Common myeloid progenitor, CD34-positive (primary cell): ENCODE results near the gene UBQLN4.
A peak's percentile ranks its signal among the peaks of the same experiment; 100 is the strongest.
"Not testable (repeated sequence)": the region's sequence is repeated elsewhere in the genome, so short reads cannot be mapped to it uniquely, and the experiment has no call there.

Experiments
- CTCF ChIA-PET: fragments of 350-600 bp; sonication (Branson Sonifier 250); formaldehyde crosslinking; loops from one replicate; lab custom pipeline; 2021; ENCODE audit warnings: antibody characterized with exemption; lab: Charles Lee
- POLR2A ChIA-PET: fragments of 350-600 bp; sonication (Branson Sonifier 250); formaldehyde crosslinking; loops from one replicate; lab custom pipeline; 2021; ENCODE audit warnings: antibody characterized with exemption; lab: Charles Lee
- DNase-seq, 3 donors: peaks; one replicate each; pipeline versions ENCODE4 v3.0.0 to v3.0.0-alpha.2; 2013
- H3K27ac ChIP-seq, 2 experiments: 1 replicate in 1 of 2; 2 replicates in 1 of 2; pipeline ENCODE4 v1.7.0; 2013; ENCODE audit warnings: inconsistent platforms in 2 of 2, low read length in 2 of 2, mild to moderate bottlenecking in 2 of 2, low read depth in 1 of 2, moderate library complexity in 1 of 2; ENCODE audit not compliant: severe bottlenecking in 2 of 2, insufficient read depth in 1 of 2, poor library complexity in 1 of 2
- H3K27me3 ChIP-seq, 5 experiments: replicated peaks in 2 of 5; 1 replicate in 3 of 5; 2 replicates in 2 of 5; pipeline versions ENCODE4 v1.6.1 to v1.7.0; 2013; ENCODE audit warnings: low read length in 4 of 5, mild to moderate bottlenecking in 2 of 5, moderate library complexity in 2 of 5, inconsistent platforms in 1 of 5; ENCODE audit not compliant: insufficient read depth in 5 of 5, control insufficient read depth in 4 of 5
- H3K36me3 ChIP-seq, 4 experiments: 1 replicate in 2 of 4; 2 replicates in 2 of 4; pipeline versions ENCODE4 v1.6.1 to v1.7.0; 2013; ENCODE audit warnings: low read length in 3 of 4, control low read depth in 1 of 4, mild to moderate bottlenecking in 1 of 4; ENCODE audit not compliant: control insufficient read depth in 4 of 4, insufficient read depth in 4 of 4
- H3K4me1 ChIP-seq, 4 experiments: 1 replicate in 3 of 4; 2 replicates in 1 of 4; pipeline versions ENCODE4 v1.6.1 to v1.7.1; 2013; ENCODE audit warnings: low read length in 3 of 4, mild to moderate bottlenecking in 3 of 4, control low read depth in 1 of 4, inconsistent platforms in 1 of 4, moderate library complexity in 1 of 4; ENCODE audit not compliant: control insufficient read depth in 4 of 4, insufficient read depth in 4 of 4; ENCODE audit errors: control extremely low read depth in 1 of 4
- H3K4me3 ChIP-seq, 7 experiments: 1 replicate in 4 of 7; 2 replicates in 3 of 7; pipeline versions ENCODE4 v1.5.1 to v1.7.0; 2013; ENCODE audit warnings: mild to moderate bottlenecking in 7 of 7, low read length in 6 of 7, moderate library complexity in 6 of 7, inconsistent platforms in 2 of 7, low read depth in 2 of 7, control low read depth in 1 of 7; ENCODE audit not compliant: insufficient read depth in 4 of 7, control insufficient read depth in 1 of 7; ENCODE audit errors: extremely low read depth in 1 of 7
- H3K9me3 ChIP-seq, 5 experiments: 1 replicate in 4 of 5; 2 replicates in 1 of 5; pipeline versions ENCODE4 v1.6.1 to v1.7.1; 2013; ENCODE audit warnings: low read length in 4 of 5, mild to moderate bottlenecking in 2 of 5, inconsistent platforms in 1 of 5, low read depth in 1 of 5, moderate library complexity in 1 of 5; ENCODE audit not compliant: control insufficient read depth in 4 of 5, insufficient read depth in 2 of 5; ENCODE audit errors: control extremely low read depth in 1 of 5
- WGBS: methylation state at CpG from one replicate; pipeline ENCODE4 v1.1.5; 2013; ENCODE audit not compliant: insufficient coverage; 5-methylcytosine and 5-hydroxymethylcytosine counted together

UBQLN4 gene

DNA sequence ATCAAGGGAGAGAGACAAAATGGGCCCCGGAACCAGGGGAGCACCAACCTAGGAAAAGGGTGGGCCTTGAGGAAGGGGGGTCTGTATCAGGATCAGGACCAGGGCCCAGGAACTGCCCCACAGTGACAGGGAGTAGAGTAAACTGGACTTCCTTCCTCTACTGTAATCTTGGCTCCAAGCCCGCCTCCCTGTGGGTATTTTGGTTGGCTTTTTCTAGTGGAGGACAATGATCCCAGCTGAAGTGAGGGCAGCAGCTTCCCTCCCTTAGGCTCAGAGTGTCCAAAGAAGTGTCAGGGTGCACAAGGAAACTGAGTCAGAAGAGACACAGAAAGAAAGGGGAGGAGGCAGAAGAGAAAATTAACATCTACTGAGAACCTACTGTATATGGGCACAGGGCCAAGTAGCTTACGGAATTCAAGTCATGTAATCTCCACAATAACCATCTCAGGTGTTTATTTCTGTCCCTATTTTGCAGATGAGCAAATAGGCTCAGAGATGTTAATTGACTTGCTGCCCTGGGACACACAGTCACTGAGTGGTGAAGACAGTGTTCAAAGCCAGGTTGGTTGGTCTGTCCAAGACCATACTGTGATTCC, 4.8 kb downstream of the UBQLN4 start:
- H3K4me1 ChIP-seq, result peaks cover 0 to 7% (median 4%) of the 10 kb centered on the region in 4 experiments
- H3K4me3 ChIP-seq, result no peak overlapping the region
- ChIA-PET POLR2A (no interaction called here), CTCF (interaction anchor here (0.9 to 1.5 kb wide), 4 partner anchors 23 to 34 kb away, joined by 3 to 4 read pairs (median 3); no protein-coding TSS in a partner anchor)
- no peaks in the 10 kb centered on the region for H3K9me3 ChIP-seq
- H3K36me3 ChIP-seq, result peaks cover 10 to 46% (median 28%) of the 10 kb centered on the region in 4 experiments
- DNase-seq, result no peak
- no peak overlapping the region for H3K27ac ChIP-seq
- 100% methylated on average over 2 of the region's 3 CpGs for WGBS
- no peaks in the 10 kb centered on the region for H3K27me3 ChIP-seq

DNA sequence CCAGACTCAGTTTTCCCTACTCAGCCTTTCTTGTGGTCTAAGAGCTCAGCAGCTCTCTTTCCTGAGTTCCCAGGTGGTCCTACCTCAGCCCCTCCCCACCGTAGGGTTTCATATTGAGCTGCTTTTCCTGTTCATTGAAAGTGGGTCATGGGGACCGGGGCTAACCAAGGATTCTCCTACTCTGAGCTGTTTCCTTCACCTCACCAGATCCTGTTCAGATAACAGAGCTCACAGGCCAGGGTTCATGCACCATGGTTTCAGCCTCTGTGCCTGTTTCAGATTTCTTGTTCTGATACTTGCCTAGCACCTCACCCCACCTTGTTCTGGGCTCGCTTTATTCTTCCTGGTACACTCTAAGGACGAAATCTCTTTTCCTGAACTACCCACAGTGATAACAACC, 8.5 kb downstream of the UBQLN4 start:
- H3K4me3 ChIP-seq, result no peak overlapping the region
- ChIA-PET POLR2A (interaction anchor here (1.0 kb wide), 1 partner anchor 8 kb away, joined by 3 read pairs; the partner anchor contains the start of gene UBQLN4), CTCF (interaction anchor here (1.0 kb wide), 1 partner anchor 17 kb away, joined by 3 read pairs; no protein-coding TSS in a partner anchor)
- peaks cover 12 to 68% (median 49%) of the 10 kb centered on the region in 4 experiments for H3K36me3 ChIP-seq
- H3K27ac ChIP-seq, result peak overlapping the region in 1 of 2 experiments; percentile 2
- H3K9me3 ChIP-seq, result no peaks in the 10 kb centered on the region
- DNase-seq, result no peak
- H3K27me3 ChIP-seq, result no peaks in the 10 kb centered on the region
- WGBS, result 93% methylated on average over 4 of the region's 4 CpGs
- H3K4me1 ChIP-seq, result no peaks in the 10 kb centered on the region

DNA sequence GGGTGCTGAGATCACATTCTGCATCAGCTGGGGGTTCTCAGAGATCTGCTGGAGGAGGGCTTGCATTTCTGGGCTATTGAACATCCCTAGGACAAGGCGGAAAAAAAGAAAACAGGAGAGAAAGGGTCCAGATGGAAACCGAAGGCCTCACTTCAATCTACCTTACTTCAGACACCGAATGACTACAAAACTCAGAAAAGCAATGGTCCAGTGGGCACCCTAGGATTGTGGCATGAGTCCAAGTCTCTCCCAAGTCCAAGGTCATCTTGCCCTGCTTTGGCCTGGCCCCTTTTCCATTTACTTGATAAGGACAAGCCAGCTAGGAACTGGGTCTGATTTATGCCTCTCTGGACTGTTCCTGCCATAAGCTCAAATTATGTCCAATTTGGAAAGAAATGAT, 10.8 kb downstream of the UBQLN4 start:
- Histone ChIP-seq H3K36me3 (peaks cover 7 to 51% (median 37%) of the 10 kb centered on the region in 4 experiments), H3K27me3 (no peaks in the 10 kb centered on the region), H3K4me1 (no peaks in the 10 kb centered on the region), H3K9me3 (no peaks in the 10 kb centered on the region), H3K4me3 (no peak overlapping the region), H3K27ac (no peak overlapping the region)
- DNase-seq, result no peak
- WGBS, result 100% methylated on average over 1 of the region's 3 CpGs
- CTCF ChIA-PET, result interaction anchor here (1.0 to 2.2 kb wide), 2 partner anchors 17 to 24 kb away, joined by 3 to 7 read pairs; no protein-coding TSS in a partner anchor
- POLR2A ChIA-PET, result no interaction called here

DNA sequence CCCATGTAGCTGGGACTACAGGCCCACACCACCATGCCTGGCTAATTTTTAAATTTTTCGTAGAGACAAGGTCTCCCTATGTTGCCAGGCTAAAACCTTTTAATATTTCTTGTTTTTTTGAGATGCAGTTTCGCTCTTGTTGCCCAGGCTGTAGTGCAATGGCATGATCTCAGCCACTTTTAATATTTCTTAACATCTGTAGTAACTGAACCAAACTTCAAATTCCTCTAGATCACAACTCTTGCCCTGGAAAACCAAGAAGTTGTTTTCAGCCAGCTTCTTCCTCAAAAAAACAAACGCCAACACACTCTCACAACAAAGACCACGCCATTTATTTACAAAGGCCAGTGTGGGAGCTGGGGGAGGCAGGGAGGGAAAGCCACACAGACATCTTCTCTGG, 18.6 kb downstream of the UBQLN4 start:
- H3K4me1 ChIP-seq, H3K27ac ChIP-seq, H3K27me3 ChIP-seq, H3K4me3 ChIP-seq, DNase-seq, POLR2A ChIA-PET, H3K9me3 ChIP-seq: not testable (repeated sequence)
- CTCF ChIA-PET, result interaction anchor here (1.2 kb wide), 1 partner anchor 9 kb away, joined by 3 read pairs; no protein-coding TSS in a partner anchor
- H3K36me3 ChIP-seq, result peaks cover 2 to 26% (median 7%) of the 10 kb centered on the region in 4 experiments
- WGBS, result 100% methylated on average over 2 of the region's 4 CpGs

DNA sequence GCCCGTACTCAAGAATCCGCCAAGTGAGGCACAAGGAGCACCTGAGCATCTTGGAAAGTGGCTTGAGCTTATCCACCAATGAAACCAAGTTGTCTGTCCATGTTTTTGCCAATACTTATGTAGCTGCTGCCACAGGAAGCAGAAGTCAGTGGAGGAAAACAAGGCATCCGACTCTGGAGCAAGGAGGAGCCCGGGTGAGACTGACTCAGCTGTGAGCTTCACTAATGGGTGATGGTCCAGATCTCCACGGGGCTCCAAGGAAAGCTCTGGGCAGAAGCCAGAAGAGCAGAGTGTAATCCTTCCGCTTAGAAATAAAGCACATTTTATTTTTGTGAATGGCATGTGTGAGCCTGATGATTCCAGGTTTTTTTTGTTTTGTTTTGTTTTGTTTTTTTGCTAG, 20.6 kb downstream of the UBQLN4 start:
- ChIA-PET CTCF (interaction anchor here (1.3 to 2.5 kb wide), 3 partner anchors 8 to 32 kb away, joined by 3 to 6 read pairs (median 6); partner anchors contain the start of gene SSR2), POLR2A (no interaction called here)
- no peak overlapping the region for H3K4me3 ChIP-seq
- no peak overlapping the region for H3K27ac ChIP-seq
- WGBS, result 73% methylated on average over 5 of the region's 6 CpGs
- H3K27me3 ChIP-seq, result no peaks in the 10 kb centered on the region
- no peaks in the 10 kb centered on the region for H3K4me1 ChIP-seq
- H3K36me3 ChIP-seq, result peaks cover 2 to 16% (median 4%) of the 10 kb centered on the region in 4 experiments
- no peak for DNase-seq
- no peaks in the 10 kb centered on the region for H3K9me3 ChIP-seq

DNA sequence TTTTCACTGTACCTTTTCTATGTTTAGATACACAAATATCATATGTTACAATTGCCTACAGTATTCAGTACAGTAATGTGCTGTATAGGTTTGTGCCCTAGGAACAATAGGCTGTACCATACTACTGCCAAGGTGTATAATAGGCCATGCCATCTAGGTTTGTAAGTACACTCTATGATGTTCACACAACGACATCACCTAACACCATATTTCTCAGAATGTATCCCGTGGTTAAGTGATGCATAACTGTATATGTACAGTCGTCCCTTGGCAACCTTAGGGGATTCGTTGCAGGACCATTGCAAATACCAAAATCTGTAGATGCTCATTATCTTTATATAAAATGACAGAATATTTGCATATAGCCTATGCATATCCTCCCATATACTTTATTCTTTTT, 27.0 kb downstream of the UBQLN4 start:
- DNase-seq, result no peak
- no peaks in the 10 kb centered on the region for H3K9me3 ChIP-seq
- H3K27me3 ChIP-seq, result peaks cover 0 to 2% (median 0%) of the 10 kb centered on the region in 5 experiments
- ChIA-PET POLR2A (no interaction called here), CTCF (interaction anchor here (1.0 to 2.2 kb wide), 9 partner anchors 9 to 62 kb away, joined by 3 to 18 read pairs (median 4); no protein-coding TSS in a partner anchor)
- no peak overlapping the region for H3K4me3 ChIP-seq
- H3K4me1 ChIP-seq, result peaks cover 0 to 2% (median 0%) of the 10 kb centered on the region in 4 experiments
- H3K27ac ChIP-seq, result no peak overlapping the region
- WGBS, result no CpG with 5 or more reads among the region's 4 CpGs
- H3K36me3 ChIP-seq, result no peaks in the 10 kb centered on the region

DNA sequence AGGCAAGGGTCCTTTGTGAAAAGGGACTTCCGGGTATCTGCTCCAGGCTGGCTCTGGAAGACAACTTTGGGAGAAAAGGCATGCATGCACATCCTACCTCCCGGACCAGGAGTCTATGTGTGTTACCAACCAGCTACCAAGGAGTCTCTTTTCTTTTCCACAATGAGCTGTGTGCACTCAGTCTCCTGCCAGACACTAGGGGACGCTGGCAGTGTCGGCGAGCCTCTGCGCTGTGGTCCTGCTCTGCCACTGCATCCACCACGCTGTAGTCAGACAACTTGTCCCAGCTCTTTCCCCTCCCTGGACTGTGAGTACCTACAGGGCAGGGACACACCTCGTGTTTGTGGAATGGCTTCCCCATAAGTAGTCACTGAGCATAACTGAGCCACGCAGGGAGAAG, 27.7 kb downstream of the UBQLN4 start:
- DNase-seq, result peak; percentile 62 to 84 (median 82)
- H3K27ac ChIP-seq, result no peak overlapping the region
- H3K27me3 ChIP-seq, result peaks cover 0 to 2% (median 0%) of the 10 kb centered on the region in 5 experiments
- 22% methylated on average over 9 of the region's 9 CpGs for WGBS
- no peak overlapping the region for H3K4me3 ChIP-seq
- ChIA-PET CTCF (interaction anchor here (0.7 to 2.4 kb wide), 19 partner anchors 9 to 92 kb away, joined by 3 to 18 read pairs (median 4); partner anchors contain the start of genes KHDC4 and RAB25), POLR2A (no interaction called here)
- H3K36me3 ChIP-seq, result no peaks in the 10 kb centered on the region
- H3K4me1 ChIP-seq, result peaks cover 2 to 6% (median 4%) of the 10 kb centered on the region in 4 experiments
- no peaks in the 10 kb centered on the region for H3K9me3 ChIP-seq
